Measurements from ENCODE around the gene LNX1. TPM values are rescaled to one million over a fixed set of nuclear protein-coding genes. Genes with fewer than 3 reads are reported as not detected.

Gene LNX1
- total RNA-seq, 4 donors from 2014 or later: 14.5 to 41.0 (median 22.9) TPM

GRCh38 chr4:53614591-53614990 is 23.3 kb upstream of the LNX1 start:
- intact Hi-C loops (cut with DNase I): no loop called here
- 79 to 93% methylated on average over 3 of the region's 3 CpGs for whole genome bisulfite sequencing, 2 donors

GRCh38 chr4:53613428-53613827 is 22.1 kb upstream of the LNX1 start:
- no peak overlapping the region for H3K4me3 ChIP-seq
- TF ChIP-seq POLR2A (IDR thresholded peaks at IDR 0.05): no peak
- no peak for TF ChIP-seq CTCF (IDR thresholded peaks at IDR 0.05)
- H3K36me3 ChIP-seq: no peaks in the 10 kb centered on the region
- peaks cover 0 to 20% (median 0%) of the 10 kb centered on the region in 3 donors for H3K4me1 ChIP-seq
- WGBS, 2 donors: 95 to 96% methylated on average over 3 of the region's 3 CpGs
- H3K27ac ChIP-seq: no peak overlapping the region
- intact Hi-C loops (cut with DNase I): no loop called here
- no peak for DNase-seq
- H3K27me3 ChIP-seq: no peaks in the 10 kb centered on the region
- no peaks in the 10 kb centered on the region for H3K9me3 ChIP-seq

More at GRCh38 chr4:53614591-53614990, 23.3 kb upstream of the LNX1 start:
- H3K9me3 ChIP-seq: no peaks in the 10 kb centered on the region
- H3K27ac ChIP-seq: no peak overlapping the region
- no peak for DNase-seq
- no peaks in the 10 kb centered on the region for H3K36me3 ChIP-seq
- no peak for TF ChIP-seq POLR2A (IDR thresholded peaks at IDR 0.05)
- peak in 2 of 6 experiments; percentile 15 to 23 for TF ChIP-seq CTCF (IDR thresholded peaks at IDR 0.05)
- H3K27me3 ChIP-seq: no peaks in the 10 kb centered on the region
- H3K4me3 ChIP-seq: no peak overlapping the region
- peaks cover 0 to 31% (median 8%) of the 10 kb centered on the region in 3 donors for H3K4me1 ChIP-seq

GRCh38 chr4:53608649-53609048 is 17.4 kb upstream of the LNX1 start:
- Histone ChIP-seq H3K27me3 (no peaks in the 10 kb centered on the region), H3K9me3 (no peaks in the 10 kb centered on the region), H3K36me3 (no peaks in the 10 kb centered on the region), H3K4me1 (no peaks in the 10 kb centered on the region), H3K27ac (no peak overlapping the region), H3K4me3 (no peak overlapping the region)
- WGBS, 2 donors: 68 to 83% methylated on average over 4 of the region's 4 CpGs
- no peak for DNase-seq
- no peak for TF ChIP-seq POLR2A (IDR thresholded peaks at IDR 0.05)
- intact Hi-C loops (cut with DNase I): no loop called here

GRCh38 chr4:53608242-53608641 is 17.0 kb upstream of the LNX1 start:
- H3K36me3 ChIP-seq: no peaks in the 10 kb centered on the region
- no peak overlapping the region for H3K4me3 ChIP-seq
- DNase-seq: no peak
- WGBS, 2 donors: 80 to 82% methylated on average over 3 of the region's 3 CpGs
- TF ChIP-seq POLR2A (IDR thresholded peaks at IDR 0.05): no peak
- H3K27ac ChIP-seq: no peak overlapping the region
- H3K9me3 ChIP-seq: no peaks in the 10 kb centered on the region
- H3K27me3 ChIP-seq: no peaks in the 10 kb centered on the region
- intact Hi-C loops (cut with DNase I): no loop called here
- no peaks in the 10 kb centered on the region for H3K4me1 ChIP-seq

GRCh38 chr4:53605783-53606182 is 14.5 kb upstream of the LNX1 start:
- no peak overlapping the region for H3K27ac ChIP-seq
- no peak overlapping the region for H3K4me3 ChIP-seq
- intact Hi-C loops (cut with DNase I): no loop called here
- DNase-seq: no peak
- H3K9me3 ChIP-seq: no peaks in the 10 kb centered on the region
- H3K4me1 ChIP-seq: no peaks in the 10 kb centered on the region
- no peaks in the 10 kb centered on the region for H3K36me3 ChIP-seq
- H3K27me3 ChIP-seq: no peaks in the 10 kb centered on the region
- WGBS, 2 donors: 59 to 65% methylated on average over 3 of the region's 3 CpGs
- TF ChIP-seq POLR2A (IDR thresholded peaks at IDR 0.05) (no peak), CTCF (IDR thresholded peaks at IDR 0.05) (no peak)

GRCh38 chr4:53602390-53602789 is 11.1 kb upstream of the LNX1 start:
- Histone ChIP-seq H3K27me3 (no peaks in the 10 kb centered on the region), H3K36me3 (no peaks in the 10 kb centered on the region), H3K4me3 (no peak overlapping the region), H3K27ac (no peak overlapping the region), H3K9me3 (no peaks in the 10 kb centered on the region), H3K4me1 (peaks cover 0 to 20% (median 0%) of the 10 kb centered on the region in 3 donors)
- 62 to 83% methylated on average over 2 to 3 of the region's 3 CpGs for WGBS, 2 donors
- TF ChIP-seq CTCF (IDR thresholded peaks at IDR 0.05) (no peak), POLR2A (IDR thresholded peaks at IDR 0.05) (no peak)
- intact Hi-C loops (cut with DNase I): no loop called here
- DNase-seq: no peak
